OCI-LY3 (cell line): ENCODE data around the gene NEDD4L.

Source experiments
- CTCF ChIP-seq: fragments of 200-600, 300-600 bp; sonication (generic); IDR thresholded peaks from 2 replicates; pipeline ENCODE4 v1.5.1; 2014; ENCODE audit warnings: antibody characterized with exemption, low read length, low read depth
- EZH2phosphoT487 ChIP-seq: fragments of 200-600 bp; shearing (Covaris generic); IDR thresholded peaks from 2 replicates; pipeline ENCODE4 v1.6.1; 2018; ENCODE audit warnings: antibody characterized with exemption, mixed run types, low read depth

GRCh38 chr18:58009166-58009565 lies 34.9 kb upstream of the NEDD4L start:
- no peak for TF ChIP-seq CTCF
- no peak for TF ChIP-seq EZH2phosphoT487
